Liver (tissue), 9 donors: ENCODE data around the gene ADCY9. TPM values are rescaled to one million over a fixed set of nuclear protein-coding genes. Genes with fewer than 3 reads are reported as not detected.
A peak's percentile ranks its signal among the peaks of the same experiment; 100 is the strongest.

Source experiments
- DNase-seq: peaks from one replicate; pipeline ENCODE4 v3.0.0-alpha.2; 2017; ENCODE audit warnings: low spot score
- H3K27ac ChIP-seq, 2 donors: one replicate each; pipeline ENCODE4 v1.7.0; 2013; ENCODE audit warnings: inconsistent platforms in 2 of 2, low read length in 2 of 2, control low read depth in 1 of 2, low read depth in 1 of 2, mild to moderate bottlenecking in 1 of 2
- H3K27me3 ChIP-seq, 4 donors: one replicate each; pipeline versions ENCODE4 v1.6.1 to v1.7.0; 2013; ENCODE audit warnings: low read length in 3 of 4, inconsistent platforms in 1 of 4, mild to moderate bottlenecking in 1 of 4, moderate library complexity in 1 of 4; ENCODE audit not compliant: control insufficient read depth in 4 of 4, insufficient read depth in 4 of 4
- H3K36me3 ChIP-seq, 4 donors: one replicate each; pipeline versions ENCODE4 v1.6.1 to v1.7.0; 2013; ENCODE audit warnings: low read length in 3 of 4, mild to moderate bottlenecking in 3 of 4, low read depth in 1 of 4, moderate library complexity in 1 of 4; ENCODE audit not compliant: control insufficient read depth in 4 of 4, insufficient read depth in 3 of 4
- H3K4me1 ChIP-seq, 4 donors: one replicate each; pipeline versions ENCODE4 v1.6.1 to v1.7.0; 2013; ENCODE audit warnings: low read length in 3 of 4, mild to moderate bottlenecking in 3 of 4, moderate library complexity in 1 of 4; ENCODE audit not compliant: control insufficient read depth in 4 of 4, insufficient read depth in 4 of 4
- H3K4me3 ChIP-seq, 3 donors: one replicate each; pipeline versions ENCODE4 v1.6.1 to v1.7.0; 2013; ENCODE audit warnings: low read length in 3 of 3, control low read depth in 1 of 3, low read depth in 1 of 3, mild to moderate bottlenecking in 1 of 3
- H3K9ac ChIP-seq, 2 donors: one replicate each; pipeline ENCODE4 v1.7.0; 2013; ENCODE audit warnings: low read length in 2 of 2, mild to moderate bottlenecking in 2 of 2, moderate library complexity in 2 of 2, control low read depth in 1 of 2, low read depth in 1 of 2
- H3K9me3 ChIP-seq, 4 donors: one replicate each; pipeline versions ENCODE4 v1.6.1 to v1.7.0; 2013; ENCODE audit warnings: low read length in 3 of 4; ENCODE audit not compliant: control insufficient read depth in 4 of 4
- ATF3 ChIP-seq: IDR thresholded peaks from 2 replicates; pipeline ENCODE4 v1.6.1; 2016; ENCODE audit warnings: antibody characterized with exemption
- CTCF ChIP-seq: fragments of 150-350 bp; IDR thresholded peaks from 2 replicates; pipeline ENCODE4 v1.5.1; 2017; ENCODE audit warnings: improper control_type of control experiment, low read depth, low read length; ENCODE audit not compliant: missing input control
- EGR1 ChIP-seq, 2 donors: IDR thresholded peaks; 2 replicates each; pipeline ENCODE4 v1.6.1; 2016 to 2018; ENCODE audit warnings: antibody characterized with exemption in 2 of 2, low read depth in 2 of 2
- FOXA1 ChIP-seq: IDR thresholded peaks from 2 replicates; pipeline ENCODE4 v1.6.1; 2016; ENCODE audit warnings: antibody characterized with exemption
- FOXA2 ChIP-seq: IDR thresholded peaks from 2 replicates; pipeline ENCODE4 v1.6.1; 2016; ENCODE audit warnings: antibody characterized with exemption
- GABPA ChIP-seq, 2 donors: IDR thresholded peaks in 1 of 2; conservative IDR thresholded peaks in 1 of 2; 2 replicates each; pipeline ENCODE4 v1.6.1; 2016; ENCODE audit warnings: antibody characterized with exemption in 2 of 2, mild to moderate bottlenecking in 1 of 2, moderate library complexity in 1 of 2
- HNF4A ChIP-seq, 2 donors: conservative IDR thresholded peaks; 2 replicates each; pipeline ENCODE4 v1.6.1; 2016; ENCODE audit warnings: antibody characterized with exemption in 2 of 2, mild to moderate bottlenecking in 2 of 2
- HNF4G ChIP-seq: IDR thresholded peaks from 2 replicates; pipeline ENCODE4 v1.6.1; 2016; ENCODE audit warnings: antibody characterized with exemption
- JUND ChIP-seq, 2 donors: IDR thresholded peaks; 2 replicates each; pipeline ENCODE4 v1.6.1; 2016; ENCODE audit warnings: antibody characterized with exemption in 2 of 2
- NR2F2 ChIP-seq: IDR thresholded peaks from 2 replicates; pipeline ENCODE4 v1.6.1; 2016; ENCODE audit warnings: antibody characterized with exemption
- RAD21 ChIP-seq, 2 donors: IDR thresholded peaks; 2 replicates each; pipeline ENCODE4 v1.6.1; 2016; ENCODE audit warnings: antibody characterized with exemption in 2 of 2, mild to moderate bottlenecking in 2 of 2
- REST ChIP-seq: IDR thresholded peaks from 2 replicates; pipeline ENCODE4 v1.6.1; 2016; ENCODE audit warnings: antibody characterized with exemption, mild to moderate bottlenecking
- RXRA ChIP-seq, 2 donors: IDR thresholded peaks; 2 replicates each; pipeline ENCODE4 v1.6.1; 2017 to 2018; ENCODE audit warnings: antibody characterized with exemption in 2 of 2, mild to moderate bottlenecking in 1 of 2
- SP1 ChIP-seq: IDR thresholded peaks from 2 replicates; pipeline ENCODE4 v1.6.1; 2018; ENCODE audit warnings: antibody characterized with exemption, mild to moderate bottlenecking
- TAF1 ChIP-seq: conservative IDR thresholded peaks from 2 replicates; pipeline ENCODE4 v1.6.1; 2016; ENCODE audit warnings: antibody characterized with exemption, mild to moderate bottlenecking
- YY1 ChIP-seq: IDR thresholded peaks from 2 replicates; pipeline ENCODE4 v1.6.1; 2016; ENCODE audit warnings: antibody characterized with exemption, mild to moderate bottlenecking
- ZBTB33 ChIP-seq: IDR thresholded peaks from 2 replicates; pipeline ENCODE4 v1.6.1; 2016; ENCODE audit warnings: antibody characterized with exemption
- WGBS: extraction: QIAGEN DNeasy Blood & Tissue Kit; methylation state at CpG from one replicate; pipeline ENCODE4 v1.1.7; 2013; 5-methylcytosine and 5-hydroxymethylcytosine counted together
- polyA plus RNA-seq, 2 donors: library from polyadenylated mRNA; stranded (reverse) in 1 of 2; unstranded in 1 of 2; fragments of 200-250 nt in 1 of 2; fragments of >200 nt in 1 of 2; fragmentation: Nextera tagmentation in 1 of 2; extraction: Ambion mirVana in 1 of 2; gene quantifications; one replicate each; pipeline versions ENCODE4 v1.2.1 to v1.2.3, GENCODE V29; 2013 to 2015
- total RNA-seq, 2 donors: library from RNA; depleted of rRNA; stranded (reverse); fragments of >200 nt; gene quantifications; one replicate each; pipeline ENCODE4 v1.2.3, GENCODE V29; 2014
- TF ChIP-seq, protein P1 (sequence below): IDR thresholded peaks from 2 replicates; pipeline ENCODE4 v1.6.1; 2016; ENCODE audit warnings: antibody characterized with exemption
- donor health status: healthy.
- donor health status: healthy.
- donor health status: healthy.
- donor health status: healthy.
- donor health status: healthy.

The ADCY9 gene
- total and polyA plus RNA-seq, 4 donors: 3.6 to 25.1 (median 11.0) TPM

DNA sequence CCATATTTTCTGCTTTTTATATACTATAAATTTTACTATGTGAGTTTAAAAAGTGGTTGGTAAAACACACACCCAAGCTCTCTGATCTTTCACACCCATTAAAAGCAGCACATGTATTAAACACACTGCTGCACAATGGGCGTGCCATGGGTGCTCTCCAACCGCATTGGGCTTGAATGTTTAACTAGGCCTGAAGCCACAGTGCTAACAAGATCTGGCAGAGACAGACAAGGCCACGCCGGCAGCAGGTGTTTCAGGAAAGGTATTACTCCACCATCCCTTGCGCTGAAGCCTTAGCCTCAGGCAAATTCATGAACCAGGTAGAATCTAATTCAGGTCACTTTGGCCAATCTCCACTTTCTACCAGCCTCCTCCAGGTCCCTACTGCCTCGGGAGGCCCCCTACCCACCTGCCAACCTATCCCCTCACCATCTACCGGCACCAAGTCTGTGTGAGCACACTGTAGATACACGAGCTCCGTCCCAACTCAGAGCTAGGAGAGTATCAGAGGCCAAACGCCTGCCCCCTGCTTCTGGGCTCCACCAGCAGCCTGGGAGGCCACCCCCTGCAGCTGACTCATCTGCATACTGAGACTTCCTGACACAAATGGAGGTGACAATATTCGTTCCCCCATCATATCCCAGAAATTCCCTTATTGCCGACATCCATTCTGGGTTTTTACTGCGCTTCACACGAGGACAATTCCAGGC lies 95.0 kb downstream of the ADCY9 start:
- no peak overlapping the region for H3K9ac ChIP-seq
- 54% methylated on average over 14 of the region's 14 CpGs for WGBS
- no peaks in the 10 kb centered on the region for H3K27me3 ChIP-seq
- peak; percentile 61 for DNase-seq
- peak overlapping the region; percentile 53 to 86 for H3K27ac ChIP-seq
- H3K4me1 ChIP-seq: peaks cover 2 to 30% (median 21%) of the 10 kb centered on the region in 4 donors
- H3K4me3 ChIP-seq: no peak overlapping the region
- TF ChIP-seq CTCF (no peak), JUND (IDR thresholded peaks at IDR 0.05) (peak in 1 of 2 donors; percentile 28), SP1 (peak; percentile 73), NR2F2 (peak; percentile 11), HNF4A (conservative IDR thresholded peaks at IDR 0.05) (peak; percentile 44 to 75), ATF3 (no peak), FOXA2 (peak; percentile 68), ZBTB33 (peak; percentile 69), YY1 (peak; percentile 79), FOXA1 (peak; percentile 44), TAF1 (no peak), RAD21 (IDR thresholded peaks at IDR 0.05) (peak; percentile 55 to 65), REST (peak; percentile 54), EGR1 (IDR thresholded peaks at IDR 0.05; ENCODE audit: low read depth in 2 of 2) (peak in 1 of 2 donors; percentile 32), RXRA (IDR thresholded peaks at IDR 0.05) (peak; percentile 66 to 82), GABPA (IDR thresholded peaks at IDR 0.05 in 1 of 2, conservative IDR thresholded peaks at IDR 0.05 in 1 of 2) (no peak), HNF4G (no peak)
- TF ChIP-seq, protein P1, sequence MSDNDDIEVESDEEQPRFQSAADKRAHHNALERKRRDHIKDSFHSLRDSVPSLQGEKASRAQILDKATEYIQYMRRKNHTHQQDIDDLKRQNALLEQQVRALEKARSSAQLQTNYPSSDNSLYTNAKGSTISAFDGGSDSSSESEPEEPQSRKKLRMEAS: peak; percentile 99
- no peaks in the 10 kb centered on the region for H3K36me3 ChIP-seq
- H3K9me3 ChIP-seq: no peaks in the 10 kb centered on the region
